H1 (cell line): Measurements from ENCODE around the gene BAHD1. TPM values are rescaled to one million over a fixed set of nuclear protein-coding genes. Genes with fewer than 3 reads are reported as not detected.

Experiments
- KDM1A ChIP-seq: fragments of 200-600, 300-600 bp; sonication (generic); IDR thresholded peaks from 2 replicates; pipeline ENCODE4 v1.7.1; 2016; ENCODE audit warnings: mild to moderate bottlenecking, low read length, borderline replicate concordance
- PHF8 ChIP-seq: fragments of 200-600 bp; sonication (generic); conservative IDR thresholded peaks from 2 replicates; pipeline ENCODE4 v1.7.1; 2012; ENCODE audit warnings: low read depth, mild to moderate bottlenecking, inconsistent platforms, low read length, moderate library complexity
- TEAD4 ChIP-seq: IDR thresholded peaks from 2 replicates; pipeline ENCODE4 v1.6.1; 2012; ENCODE audit warnings: low read depth, low read length, inconsistent platforms, mixed read lengths
- polyA plus RNA-seq, 7 experiments: library from polyadenylated mRNA; depleted of rRNA in 3 of 7; stranded (reverse) in 5 of 7; unstranded in 2 of 7; fragments of >200 nt in 5 of 7; fragments of 200-250 nt in 2 of 7; gene quantifications; 1 replicate in 5 of 7; 2 replicates in 1 of 7; 4 replicates in 1 of 7; pipeline versions ENCODE4 v1.2.1 to v1.2.3, GENCODE V29; 2011 to 2013; ENCODE audit warnings: missing spikeins in 2 of 7, mixed read lengths in 2 of 7
- total RNA-seq: library from RNA; stranded (reverse); fragmentation: NEBNext Ultra II Directional; extraction: Animal tissue kit (Norgen Biotek cat#: 25700); gene quantifications from 2 replicates; pipeline ENCODE4 v1.2.1, GENCODE V29; 2021

BAHD1 gene
- total and polyA plus RNA-seq, 2 of the 8 experiments (the other 6 are each of a cell fraction or from before 2014, with no cell fraction given) = 15.0 to 38.9 TPM

GRCh38 chr15:40479024-40479423 is 38.3 kb downstream of the BAHD1 start (continued):
- TF ChIP-seq PHF8 (no peak), KDM1A (no peak), TEAD4 (no peak)
